ENCODE measurements around the gene VTA1.

DNA sequence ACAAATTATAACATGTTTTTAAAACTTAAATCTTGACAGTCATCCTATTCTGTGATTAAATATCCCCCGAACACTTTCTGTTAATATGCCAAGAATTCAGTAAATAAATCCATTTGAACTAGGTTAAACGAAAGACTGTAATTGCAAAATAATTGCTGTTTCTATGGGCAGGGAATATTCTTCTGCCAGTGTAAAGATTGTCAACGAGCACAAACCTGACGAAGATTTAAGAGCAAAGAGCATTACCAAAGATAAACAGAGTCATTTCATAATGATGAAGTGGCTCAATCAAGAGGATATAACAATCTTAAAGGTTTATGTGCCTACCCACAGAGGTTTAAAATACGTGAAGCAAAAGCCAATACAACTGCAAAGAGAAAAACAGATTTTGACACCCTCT, 78.5 kb downstream of the VTA1 start:
- TF ChIP-seq, protein P1, sequence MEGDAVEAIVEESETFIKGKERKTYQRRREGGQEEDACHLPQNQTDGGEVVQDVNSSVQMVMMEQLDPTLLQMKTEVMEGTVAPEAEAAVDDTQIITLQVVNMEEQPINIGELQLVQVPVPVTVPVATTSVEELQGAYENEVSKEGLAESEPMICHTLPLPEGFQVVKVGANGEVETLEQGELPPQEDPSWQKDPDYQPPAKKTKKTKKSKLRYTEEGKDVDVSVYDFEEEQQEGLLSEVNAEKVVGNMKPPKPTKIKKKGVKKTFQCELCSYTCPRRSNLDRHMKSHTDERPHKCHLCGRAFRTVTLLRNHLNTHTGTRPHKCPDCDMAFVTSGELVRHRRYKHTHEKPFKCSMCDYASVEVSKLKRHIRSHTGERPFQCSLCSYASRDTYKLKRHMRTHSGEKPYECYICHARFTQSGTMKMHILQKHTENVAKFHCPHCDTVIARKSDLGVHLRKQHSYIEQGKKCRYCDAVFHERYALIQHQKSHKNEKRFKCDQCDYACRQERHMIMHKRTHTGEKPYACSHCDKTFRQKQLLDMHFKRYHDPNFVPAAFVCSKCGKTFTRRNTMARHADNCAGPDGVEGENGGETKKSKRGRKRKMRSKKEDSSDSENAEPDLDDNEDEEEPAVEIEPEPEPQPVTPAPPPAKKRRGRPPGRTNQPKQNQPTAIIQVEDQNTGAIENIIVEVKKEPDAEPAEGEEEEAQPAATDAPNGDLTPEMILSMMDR (IDR thresholded peaks at IDR 0.05; ENCODE audit: borderline replicate concordance, extremely low read depth, low read length, poor library complexity, severe bottlenecking), result no peak
- TF ChIP-seq EZH2 (IDR thresholded peaks at IDR 0.05; ENCODE audit: borderline replicate concordance, low read depth, low read length, severe bottlenecking), result no peak
